Ishikawa (cell line): Measurements from ENCODE around the gene SLC35A2.

Experiments used
- CEBPB ChIP-seq: IDR thresholded peaks from 2 replicates; pipeline ENCODE4 v1.6.1; 2012
- CREB1 ChIP-seq: IDR thresholded peaks from 2 replicates; pipeline ENCODE4 v1.6.1; 2012; ENCODE audit warnings: low read depth
- EGR1 ChIP-seq: IDR thresholded peaks from 2 replicates; pipeline ENCODE4 v1.6.1; 2012
- EP300 ChIP-seq: IDR thresholded peaks from 2 replicates; pipeline ENCODE4 v1.6.1; 2012; ENCODE audit warnings: borderline replicate concordance
- FOXM1 ChIP-seq: IDR thresholded peaks from 2 replicates; pipeline ENCODE4 v1.6.1; 2012; ENCODE audit warnings: low read depth, borderline replicate concordance
- NFIC ChIP-seq: IDR thresholded peaks from 2 replicates; pipeline ENCODE4 v1.6.1; 2012
- RAD21 ChIP-seq: IDR thresholded peaks from 2 replicates; pipeline ENCODE4 v1.6.1; 2012; ENCODE audit warnings: low read depth
- TAF1 ChIP-seq: IDR thresholded peaks from 2 replicates; pipeline ENCODE4 v1.6.1; 2012; ENCODE audit warnings: low read depth, mild to moderate bottlenecking
- TCF12 ChIP-seq: IDR thresholded peaks from 2 replicates; pipeline ENCODE4 v1.6.1; 2012; ENCODE audit warnings: low read depth
- TEAD4 ChIP-seq: IDR thresholded peaks from 2 replicates; pipeline ENCODE4 v1.6.1; 2012
- YY1 ChIP-seq: IDR thresholded peaks from 2 replicates; pipeline ENCODE4 v1.6.1; 2012; ENCODE audit warnings: low read depth
- ZBTB7A ChIP-seq: IDR thresholded peaks from 2 replicates; pipeline ENCODE4 v1.6.1; 2012; ENCODE audit warnings: low read depth
- TF ChIP-seq, protein P1 (sequence below): IDR thresholded peaks from 2 replicates; pipeline ENCODE4 v1.6.1; 2012
- TF ChIP-seq, protein P2 (sequence below): IDR thresholded peaks from 2 replicates; pipeline ENCODE4 v1.6.1; 2012
- TF ChIP-seq, protein P3 (sequence below): IDR thresholded peaks from 2 replicates; pipeline ENCODE4 v1.6.1; 2012; ENCODE audit warnings: low read depth, mild to moderate bottlenecking

SLC35A2 gene

DNA sequence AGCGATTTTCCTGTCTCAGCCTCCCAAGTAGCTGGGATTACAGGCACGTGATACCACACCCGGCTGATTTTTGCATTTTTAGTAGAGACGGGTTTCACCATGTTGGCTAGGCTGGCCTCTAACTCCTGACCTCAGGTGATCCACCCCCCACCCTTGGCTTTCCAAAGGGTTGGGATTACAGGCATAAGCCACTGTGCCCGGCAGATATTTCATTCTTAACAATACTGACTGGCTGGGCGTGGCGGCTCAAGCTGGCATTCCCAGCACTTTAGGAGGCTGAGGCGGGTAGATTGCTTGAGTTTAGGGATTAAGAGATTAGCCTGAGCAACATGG, 12.4 kb downstream of the SLC35A2 start:
- no peak for TF ChIP-seq TEAD4
- TF ChIP-seq, protein P1, sequence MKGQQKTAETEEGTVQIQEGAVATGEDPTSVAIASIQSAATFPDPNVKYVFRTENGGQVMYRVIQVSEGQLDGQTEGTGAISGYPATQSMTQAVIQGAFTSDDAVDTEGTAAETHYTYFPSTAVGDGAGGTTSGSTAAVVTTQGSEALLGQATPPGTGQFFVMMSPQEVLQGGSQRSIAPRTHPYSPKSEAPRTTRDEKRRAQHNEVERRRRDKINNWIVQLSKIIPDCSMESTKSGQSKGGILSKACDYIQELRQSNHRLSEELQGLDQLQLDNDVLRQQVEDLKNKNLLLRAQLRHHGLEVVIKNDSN, result peak; percentile 34; the same call in 1 of the 2 replicates

- TF ChIP-seq TAF1 (peak; percentile 59), EP300 (no peak), YY1 (peak; percentile 79; the same call in 1 of the 2 replicates), FOXM1 (no peak), TEAD4 (no peak)
Measured at GRCh38 chrX:48897625-48898306, 13.7 kb downstream of the SLC35A2 start, which contains the start of the genes PQBP1 and TIMM17B. PQBP1 (plus strand) TSS chrX:48897930; CDS start chrX:48898510, 580 bp downstream. TIMM17B (minus strand) TSS chrX:48897768; CDS start chrX:48897749, 19 bp downstream.

DNA sequence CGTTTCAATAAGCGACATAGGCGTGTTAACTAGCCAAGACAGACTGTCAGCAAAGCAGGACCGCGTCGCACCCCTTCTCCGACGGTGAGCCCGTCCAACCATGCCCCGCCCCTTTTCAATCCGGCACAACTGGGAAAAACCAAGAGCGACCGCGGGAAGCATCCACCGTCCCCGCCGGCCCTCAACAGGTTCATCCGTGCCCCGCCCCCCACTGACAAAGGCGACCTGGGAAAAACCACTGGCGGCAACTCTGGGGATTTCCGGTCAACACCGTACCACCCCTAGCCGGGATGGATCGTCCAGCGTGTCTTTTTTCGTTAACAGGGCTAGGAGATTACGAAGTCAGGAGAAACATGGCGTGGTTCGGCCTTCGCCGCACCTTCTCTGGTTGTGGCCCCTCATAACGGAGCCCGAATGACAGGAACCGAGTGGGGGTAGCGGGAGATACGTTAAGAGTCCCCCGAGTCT, 14.3 kb downstream of the SLC35A2 start:
- TF ChIP-seq, protein P2, sequence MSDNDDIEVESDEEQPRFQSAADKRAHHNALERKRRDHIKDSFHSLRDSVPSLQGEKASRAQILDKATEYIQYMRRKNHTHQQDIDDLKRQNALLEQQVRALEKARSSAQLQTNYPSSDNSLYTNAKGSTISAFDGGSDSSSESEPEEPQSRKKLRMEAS, result 0 out of 2 replicates have a peak, but pooled peaks have one; percentile 18
- TF ChIP-seq EP300 (peak; percentile 26; the same call in 1 of the 2 replicates), RAD21 (no peak), TAF1 (peak; percentile 16; the same call in 1 of the 2 replicates)

GRCh38 chrX:48896611-48897011, 14.8 kb downstream of the SLC35A2 start:
- TF ChIP-seq TCF12, result no peak
- no peak for TF ChIP-seq EGR1
- no peak for TF ChIP-seq ZBTB7A
- TF ChIP-seq RAD21, result no peak
- TF ChIP-seq, protein P1, result no peak
- TF ChIP-seq NFIC, result no peak
- no peak for TF ChIP-seq TAF1
- no peak for TF ChIP-seq YY1
- TF ChIP-seq CREB1, result no peak
- TF ChIP-seq, protein P3, sequence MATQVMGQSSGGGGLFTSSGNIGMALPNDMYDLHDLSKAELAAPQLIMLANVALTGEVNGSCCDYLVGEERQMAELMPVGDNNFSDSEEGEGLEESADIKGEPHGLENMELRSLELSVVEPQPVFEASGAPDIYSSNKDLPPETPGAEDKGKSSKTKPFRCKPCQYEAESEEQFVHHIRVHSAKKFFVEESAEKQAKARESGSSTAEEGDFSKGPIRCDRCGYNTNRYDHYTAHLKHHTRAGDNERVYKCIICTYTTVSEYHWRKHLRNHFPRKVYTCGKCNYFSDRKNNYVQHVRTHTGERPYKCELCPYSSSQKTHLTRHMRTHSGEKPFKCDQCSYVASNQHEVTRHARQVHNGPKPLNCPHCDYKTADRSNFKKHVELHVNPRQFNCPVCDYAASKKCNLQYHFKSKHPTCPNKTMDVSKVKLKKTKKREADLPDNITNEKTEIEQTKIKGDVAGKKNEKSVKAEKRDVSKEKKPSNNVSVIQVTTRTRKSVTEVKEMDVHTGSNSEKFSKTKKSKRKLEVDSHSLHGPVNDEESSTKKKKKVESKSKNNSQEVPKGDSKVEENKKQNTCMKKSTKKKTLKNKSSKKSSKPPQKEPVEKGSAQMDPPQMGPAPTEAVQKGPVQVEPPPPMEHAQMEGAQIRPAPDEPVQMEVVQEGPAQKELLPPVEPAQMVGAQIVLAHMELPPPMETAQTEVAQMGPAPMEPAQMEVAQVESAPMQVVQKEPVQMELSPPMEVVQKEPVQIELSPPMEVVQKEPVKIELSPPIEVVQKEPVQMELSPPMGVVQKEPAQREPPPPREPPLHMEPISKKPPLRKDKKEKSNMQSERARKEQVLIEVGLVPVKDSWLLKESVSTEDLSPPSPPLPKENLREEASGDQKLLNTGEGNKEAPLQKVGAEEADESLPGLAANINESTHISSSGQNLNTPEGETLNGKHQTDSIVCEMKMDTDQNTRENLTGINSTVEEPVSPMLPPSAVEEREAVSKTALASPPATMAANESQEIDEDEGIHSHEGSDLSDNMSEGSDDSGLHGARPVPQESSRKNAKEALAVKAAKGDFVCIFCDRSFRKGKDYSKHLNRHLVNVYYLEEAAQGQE, result no peak
- no peak for TF ChIP-seq EP300
- no peak for TF ChIP-seq CEBPB
- TF ChIP-seq, protein P2, result no peak
- no peak for TF ChIP-seq TEAD4
- TF ChIP-seq FOXM1, result no peak

- TF ChIP-seq TCF12 (no peak), CREB1 (no peak), CEBPB (no peak), YY1 (no peak), NFIC (no peak), TEAD4 (no peak), EGR1 (no peak), RAD21 (no peak), EP300 (no peak), ZBTB7A (no peak), TAF1 (no peak), FOXM1 (no peak)
- TF ChIP-seq, protein P2, result no peak
- TF ChIP-seq, protein P3, result no peak
- TF ChIP-seq, protein P1, result no peak
Measured at GRCh38 chrX:48894891-48895290, 16.6 kb downstream of the SLC35A2 start.
